Measurements from ENCODE around the gene NSD1.

DNA sequence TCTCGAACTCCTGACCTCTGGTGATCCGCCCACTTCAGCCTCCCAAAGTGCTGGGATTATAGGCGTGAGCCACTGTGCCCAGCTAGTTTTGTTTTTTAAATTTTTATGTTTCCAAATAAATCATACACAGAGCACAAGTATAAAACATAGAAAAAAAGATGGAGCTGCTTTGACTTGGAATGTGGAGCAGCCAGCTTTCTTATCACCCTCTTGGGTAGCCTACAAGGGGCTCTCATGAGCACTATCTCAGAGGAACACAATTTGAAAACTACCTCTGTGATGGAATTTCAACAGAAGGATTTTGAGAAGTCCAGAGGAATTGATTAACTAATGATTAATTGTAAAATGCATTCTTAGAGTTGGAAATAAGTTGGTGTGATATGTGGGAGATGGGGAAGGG, 45.9 kb downstream of the NSD1 start:
- TF ChIP-seq SAP30 (IDR thresholded peaks at IDR 0.05; ENCODE audit: insufficient read depth, insufficient replicate concordance, low read length) (no peak), RAD21 (IDR thresholded peaks at IDR 0.05 in 1 of 2, conservative IDR thresholded peaks at IDR 0.05 in 1 of 2; ENCODE audit: low read depth in 2 of 2, low read length in 2 of 2) (no peak), KDM1A (IDR thresholded peaks at IDR 0.05; ENCODE audit: borderline replicate concordance, low read length) (no peak)
- TF ChIP-seq, protein P1, sequence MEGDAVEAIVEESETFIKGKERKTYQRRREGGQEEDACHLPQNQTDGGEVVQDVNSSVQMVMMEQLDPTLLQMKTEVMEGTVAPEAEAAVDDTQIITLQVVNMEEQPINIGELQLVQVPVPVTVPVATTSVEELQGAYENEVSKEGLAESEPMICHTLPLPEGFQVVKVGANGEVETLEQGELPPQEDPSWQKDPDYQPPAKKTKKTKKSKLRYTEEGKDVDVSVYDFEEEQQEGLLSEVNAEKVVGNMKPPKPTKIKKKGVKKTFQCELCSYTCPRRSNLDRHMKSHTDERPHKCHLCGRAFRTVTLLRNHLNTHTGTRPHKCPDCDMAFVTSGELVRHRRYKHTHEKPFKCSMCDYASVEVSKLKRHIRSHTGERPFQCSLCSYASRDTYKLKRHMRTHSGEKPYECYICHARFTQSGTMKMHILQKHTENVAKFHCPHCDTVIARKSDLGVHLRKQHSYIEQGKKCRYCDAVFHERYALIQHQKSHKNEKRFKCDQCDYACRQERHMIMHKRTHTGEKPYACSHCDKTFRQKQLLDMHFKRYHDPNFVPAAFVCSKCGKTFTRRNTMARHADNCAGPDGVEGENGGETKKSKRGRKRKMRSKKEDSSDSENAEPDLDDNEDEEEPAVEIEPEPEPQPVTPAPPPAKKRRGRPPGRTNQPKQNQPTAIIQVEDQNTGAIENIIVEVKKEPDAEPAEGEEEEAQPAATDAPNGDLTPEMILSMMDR (IDR thresholded peaks at IDR 0.05; ENCODE audit: control extremely low read depth in 1 of 3, insufficient read depth in 1 of 3, low read depth in 1 of 3, low read length in 3 of 3): no peak
